K562 (cell line): Measurements from ENCODE around the gene OAT. TPM values are rescaled to one million over a fixed set of nuclear protein-coding genes. Genes with fewer than 3 reads are reported as not detected.

Experiments used
- ATAC-seq: fragments of 200-7000 bp; cut with Tn5 transposase; 3 replicates; pipeline ENCODE4 v1.9.1; 2020; ENCODE audit warnings: moderate library complexity
- BruUV-seq: library from RNA; stranded (reverse); fragments of 400-500 nt; replicated peaks from 2 replicates; lab custom pipeline; 2021; lab: Mats Ljungman, UMichigan
- CTCF ChIA-PET: fragments of 300-600 bp; formaldehyde crosslinking; extraction: SDS; loops from one replicate; lab custom pipeline; 2021; ENCODE audit warnings: low intra/inter-chr PET ratio; lab: Yijun Ruan, JAX
- POLR2A ChIA-PET: fragments of 300-600, 350-650 bp; sonication (Branson Sonifier 250); formaldehyde crosslinking; extraction: SDS; loops from one replicate; lab custom pipeline; 2021; ENCODE audit warnings: antibody characterized with exemption, inconsistent platforms; lab: Yijun Ruan, JAX
- DNase-seq, 4 experiments: peaks; one replicate each; pipeline versions ENCODE4 v3.0.0 to v3.0.0-alpha.2; 2011 to 2018; ENCODE audit warnings: low spot score in 3 of 4, mixed read lengths in 3 of 4; ENCODE audit errors: extremely low read depth in 1 of 4
- FAIRE-seq: peaks from 2 replicates; lab custom pipeline; 2011; peaks lifted over from hg19 to GRCh38; lab: Jason Lieb, UNC
- H2AFZ ChIP-seq: 2 replicates; pipeline ENCODE4 v1.6.0; 2011; ENCODE audit warnings: low read depth, low read length, control low read depth, inconsistent platforms
- H3K27ac ChIP-seq: fragments of 200-600 bp; 3 replicates; pipeline ENCODE4 v1.8.0; 2011; ENCODE audit warnings: low read depth, mild to moderate bottlenecking, control low read depth, inconsistent platforms, low read length, moderate library complexity, mixed read lengths; ENCODE audit errors: extremely low read depth
- H3K27me3 ChIP-seq, 2 experiments: fragments of 300-600 bp in 1 of 2; 2 replicates in 1 of 2; 3 replicates in 1 of 2; pipeline versions ENCODE4 v1.6.0 to v1.8.0; 2011; ENCODE audit warnings: inconsistent platforms in 2 of 2, low read length in 2 of 2, mild to moderate bottlenecking in 1 of 2, mixed read lengths in 1 of 2, moderate library complexity in 1 of 2; ENCODE audit not compliant: control insufficient read depth in 2 of 2, insufficient read depth in 2 of 2
- H3K36me3 ChIP-seq: fragments of 300-600 bp; 3 replicates; pipeline ENCODE4 v1.8.0; 2011; ENCODE audit warnings: mild to moderate bottlenecking, low read length, inconsistent platforms; ENCODE audit not compliant: control insufficient read depth, insufficient read depth
- H3K4me1 ChIP-seq, 2 experiments: fragments of 200-600 bp in 1 of 2; replicated peaks in 1 of 2; 2 replicates in 1 of 2; 3 replicates in 1 of 2; pipeline versions ENCODE4 v1.5.1 to v1.8.0; 2011; ENCODE audit warnings: inconsistent platforms in 2 of 2, low read length in 2 of 2, mild to moderate bottlenecking in 1 of 2, mixed read lengths in 1 of 2, moderate library complexity in 1 of 2; ENCODE audit not compliant: control insufficient read depth in 2 of 2, insufficient read depth in 2 of 2
- H3K4me2 ChIP-seq: 2 replicates; pipeline ENCODE4 v1.6.1; 2011; ENCODE audit warnings: low read length, control low read depth, inconsistent platforms, mixed read lengths; ENCODE audit not compliant: insufficient read depth
- H3K4me3 ChIP-seq: fragments of 200-600 bp; sonication (generic), shearing (Covaris generic); 2 replicates; pipeline ENCODE4 v1.5.1; 2016; ENCODE audit warnings: control low read depth, inconsistent platforms
- H3K79me2 ChIP-seq: fragments of 200-600 bp; 3 replicates; pipeline ENCODE4 v1.8.0; 2011; ENCODE audit warnings: low read length, inconsistent platforms; ENCODE audit not compliant: control insufficient read depth, insufficient read depth
- H3K9ac ChIP-seq, 2 experiments: 2 replicates each; pipeline versions ENCODE4 v1.6.0 to v1.6.1; 2011; ENCODE audit warnings: low read depth in 2 of 2, low read length in 2 of 2, control low read depth in 1 of 2, inconsistent platforms in 1 of 2, mild to moderate bottlenecking in 1 of 2, mixed read lengths in 1 of 2; ENCODE audit not compliant: insufficient read depth in 1 of 2
- H3K9me1 ChIP-seq: one replicate; pipeline ENCODE4 v1.6.0; 2011; ENCODE audit warnings: inconsistent platforms, mild to moderate bottlenecking, low read length, moderate library complexity; ENCODE audit not compliant: control insufficient read depth, insufficient read depth
- H3K9me3 ChIP-seq: replicated peaks from 2 replicates; pipeline ENCODE4 v1.5.1; 2011; ENCODE audit warnings: low read depth, low read length, inconsistent platforms; ENCODE audit not compliant: control insufficient read depth, insufficient read depth
- H4K20me1 ChIP-seq: replicated peaks from 2 replicates; pipeline ENCODE4 v1.6.1; 2011; ENCODE audit warnings: low read length, inconsistent platforms, mixed read lengths; ENCODE audit not compliant: control insufficient read depth, insufficient read depth
- CREB1 ChIP-seq, 2 experiments: sonication (generic) in 1 of 2; formaldehyde crosslinking in 1 of 2; IDR thresholded peaks; 2 replicates each; pipeline versions ENCODE4 v1.6.1 to v1.8.0; 2012 to 2022; ENCODE audit warnings: inconsistent platforms in 1 of 2, mild to moderate bottlenecking in 1 of 2, missing genetic modification reagents in 1 of 2, moderate library complexity in 1 of 2
- HDAC1 ChIP-seq, 2 experiments: fragments of 450-650 bp; IDR thresholded peaks; 2 replicates each; pipeline ENCODE4 v1.6.1; 2016 to 2017; ENCODE audit warnings: inconsistent platforms in 1 of 2, mild to moderate bottlenecking in 1 of 2, moderate library complexity in 1 of 2
- NR1H2 ChIP-seq: sonication (generic); formaldehyde crosslinking; IDR thresholded peaks from 2 replicates; pipeline ENCODE4 v1.4.0; 2020; ENCODE audit warnings: mild to moderate bottlenecking, missing genetic modification reagents
- ZNF280A ChIP-seq: fragments of 450-650 bp; IDR thresholded peaks from 2 replicates; pipeline ENCODE4 v1.6.1; 2018; ENCODE audit warnings: mild to moderate bottlenecking, low read depth; ENCODE audit not compliant: partially characterized antibody
- WGBS: fragments of 100-300 bp; shearing (Covaris generic); methylation state at CpG from one replicate; pipeline ENCODE4 v1.1.6; 2016; ENCODE audit warnings: low coverage, mixed read lengths; ENCODE audit not compliant: insufficient coverage; ENCODE audit errors: missing lambda C conversion rate; 5-methylcytosine and 5-hydroxymethylcytosine counted together
- in situ Hi-C: fragments of 300-500 bp; cut with MboI; formaldehyde crosslinking; loops from 4 replicates; pipeline ENCODE4 v1.15.0; 2018; ENCODE audit warnings: inconsistent platforms, mixed read lengths
- intact Hi-C: fragments of 100-400 bp; cut with micrococcal nuclease; formaldehyde crosslinking; loops from 2 replicates; pipeline ENCODE4 v1.14.2; 2022
- polyA plus RNA-seq, 8 experiments: library from polyadenylated mRNA; depleted of rRNA in 4 of 8; stranded (reverse) in 5 of 8; unstranded in 3 of 8; fragments of >200 nt; fragmentation: Nextera tagmentation in 2 of 8; fragmentation: Illumina TruSeq in 1 of 8; extraction: Ambion mirVana in 2 of 8; extraction: Trizol in 1 of 8; gene quantifications; 2 replicates each; pipeline versions ENCODE4 v1.2.1 to v1.2.3, GENCODE V29; 2011 to 2014; ENCODE audit warnings: inconsistent platforms in 1 of 8, missing spikeins in 1 of 8
- total RNA-seq, 7 experiments: library from RNA; depleted of rRNA in 6 of 7; stranded (reverse); fragments of >200 nt in 6 of 7; fragmentation: Illumina TruSeq in 2 of 7; extraction: Trizol in 2 of 7; gene quantifications; 2 replicates each; pipeline versions ENCODE4 v1.2.1 to v1.2.3, GENCODE V29; 2011 to 2021; ENCODE audit warnings: low replicate concordance in 1 of 7
- TF ChIP-seq, protein P1 (sequence below): sonication (generic); formaldehyde crosslinking; IDR thresholded peaks from 2 replicates; pipeline ENCODE4 v1.8.1; 2023; ENCODE audit warnings: mild to moderate bottlenecking, missing genetic modification reagents

OAT gene
- total and polyA plus RNA-seq, 9 of the 15 experiments (the other 6 are each of a cell fraction or from before 2014, with no cell fraction given): 100 to 312 (median 163) TPM

GRCh38 chr10:124422742-124423141 is 4.0 kb upstream of the OAT start:
- Histone ChIP-seq H3K4me3 (no peak overlapping the region), H3K27me3 (no peaks in the 10 kb centered on the region), H2AFZ (no peak overlapping the region), H3K9ac (0 out of 4 replicates have a peak overlapping the region, but pooled peaks of 1 of the 2 experiments have one; percentile 74), H3K4me1 (peaks cover 34 to 48% of the 10 kb centered on the region in 2 experiments), H4K20me1 (0 out of 2 replicates have a peak, but pooled peaks cover 2% of the 10 kb centered on the region), H3K79me2 (peaks cover 10% of the 10 kb centered on the region), H3K36me3 (no peaks in the 10 kb centered on the region), H3K27ac (no peak overlapping the region), H3K9me3 (no peaks in the 10 kb centered on the region), H3K9me1 (no peaks in the 10 kb centered on the region)
- no peak for FAIRE-seq
- no peak for ATAC-seq
- intact Hi-C loops: loop anchor here (5.0 kb wide), 1 partner anchor 65 kb away; no protein-coding TSS in a partner anchor
- no peak for DNase-seq
- no TSS peak for BruUV-seq
- POLR2A ChIA-PET: interaction anchor here (0.6 kb wide), 1 partner anchor 32 kb away, joined by 3 read pairs; no protein-coding TSS in a partner anchor
- CTCF ChIA-PET: no interaction called here
- WGBS: 90% methylated on average over 7 of the region's 12 CpGs
- no peak for TF ChIP-seq CREB1 (IDR thresholded peaks at IDR 0.05)
- no peak for TF ChIP-seq CREB1 (CRISPR knock-in tag; IDR thresholded peaks at IDR 0.05)
- TF ChIP-seq, protein P1, sequence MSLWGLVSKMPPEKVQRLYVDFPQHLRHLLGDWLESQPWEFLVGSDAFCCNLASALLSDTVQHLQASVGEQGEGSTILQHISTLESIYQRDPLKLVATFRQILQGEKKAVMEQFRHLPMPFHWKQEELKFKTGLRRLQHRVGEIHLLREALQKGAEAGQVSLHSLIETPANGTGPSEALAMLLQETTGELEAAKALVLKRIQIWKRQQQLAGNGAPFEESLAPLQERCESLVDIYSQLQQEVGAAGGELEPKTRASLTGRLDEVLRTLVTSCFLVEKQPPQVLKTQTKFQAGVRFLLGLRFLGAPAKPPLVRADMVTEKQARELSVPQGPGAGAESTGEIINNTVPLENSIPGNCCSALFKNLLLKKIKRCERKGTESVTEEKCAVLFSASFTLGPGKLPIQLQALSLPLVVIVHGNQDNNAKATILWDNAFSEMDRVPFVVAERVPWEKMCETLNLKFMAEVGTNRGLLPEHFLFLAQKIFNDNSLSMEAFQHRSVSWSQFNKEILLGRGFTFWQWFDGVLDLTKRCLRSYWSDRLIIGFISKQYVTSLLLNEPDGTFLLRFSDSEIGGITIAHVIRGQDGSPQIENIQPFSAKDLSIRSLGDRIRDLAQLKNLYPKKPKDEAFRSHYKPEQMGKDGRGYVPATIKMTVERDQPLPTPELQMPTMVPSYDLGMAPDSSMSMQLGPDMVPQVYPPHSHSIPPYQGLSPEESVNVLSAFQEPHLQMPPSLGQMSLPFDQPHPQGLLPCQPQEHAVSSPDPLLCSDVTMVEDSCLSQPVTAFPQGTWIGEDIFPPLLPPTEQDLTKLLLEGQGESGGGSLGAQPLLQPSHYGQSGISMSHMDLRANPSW (CRISPR knock-in tag): no peak
- TF ChIP-seq HDAC1 (IDR thresholded peaks at IDR 0.05): no peak
- no peak for TF ChIP-seq NR1H2 (CRISPR knock-in tag)
- no peak for TF ChIP-seq ZNF280A
- TF ChIP-seq, all 486 proteins: peak for 0
- no peak overlapping the region for H3K4me2 ChIP-seq
- in situ Hi-C loops: no loop called here
